CD4-positive, alpha-beta T cell treated with Interleukin-6 for 4 hours (primary cell): ENCODE data around the gene ZNF524.
A peak's percentile ranks its signal among the peaks of the same experiment; 100 is the strongest.
"Not testable (repeated sequence)": the region's sequence is repeated elsewhere in the genome, so short reads cannot be mapped to it uniquely, and the experiment has no call there.

ENCODE experiments used
- DNase-seq: peaks from one replicate; pipeline ENCODE4 v3.0.0-alpha.2; 2020; ENCODE audit warnings: mixed read lengths

The ZNF524 gene, protein sequence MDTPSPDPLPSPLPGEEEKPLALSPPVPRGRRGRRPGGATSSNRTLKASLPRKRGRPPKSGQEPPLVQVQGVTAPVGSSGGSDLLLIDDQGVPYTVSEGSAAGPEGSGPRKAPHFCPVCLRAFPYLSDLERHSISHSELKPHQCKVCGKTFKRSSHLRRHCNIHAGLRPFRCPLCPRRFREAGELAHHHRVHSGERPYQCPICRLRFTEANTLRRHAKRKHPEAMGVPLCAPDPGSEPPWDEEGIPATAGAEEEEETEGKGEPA

GRCh38 chr19:55599842-55600661, at the start of gene ZNF524:
Gene ZNF524, plus strand, starts transcription at chr19:55600288. Its CDS starts 1,825 bp downstream, at chr19:55602113.
- peak; percentile 85 for DNase-seq

- DNase-seq: no peak
Measured at GRCh38 chr19:55550321-55550650, 49.8 kb upstream of the ZNF524 start.

DNA sequence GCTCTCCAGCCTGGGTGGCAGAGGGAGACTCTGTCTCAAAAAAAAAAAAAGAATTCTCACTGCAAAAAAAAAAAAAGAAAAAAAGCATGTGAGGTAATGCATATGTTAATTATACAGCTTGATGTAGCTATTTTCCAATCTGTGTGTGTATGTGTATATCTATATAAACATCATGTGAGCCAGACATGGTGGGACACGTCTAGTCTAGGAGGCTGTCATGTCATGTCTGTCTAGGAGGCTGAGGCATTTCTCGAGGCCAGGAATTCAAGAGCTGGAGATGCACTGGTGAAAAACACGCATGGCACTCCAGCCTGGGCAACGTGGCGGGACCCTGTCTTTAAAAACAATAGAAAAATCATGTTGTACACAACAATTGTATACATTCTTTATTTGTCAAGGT, 47.9 kb upstream of the ZNF524 start:
- no peak for DNase-seq

- no peak for DNase-seq
Measured at GRCh38 chr19:55552620-55553019, 47.5 kb upstream of the ZNF524 start.

GRCh38 chr19:55553217-55554182, 46.6 kb upstream of the ZNF524 start:
- no peak for DNase-seq

- no peak for DNase-seq
Measured at GRCh38 chr19:55554302-55554701, 45.8 kb upstream of the ZNF524 start.

DNA sequence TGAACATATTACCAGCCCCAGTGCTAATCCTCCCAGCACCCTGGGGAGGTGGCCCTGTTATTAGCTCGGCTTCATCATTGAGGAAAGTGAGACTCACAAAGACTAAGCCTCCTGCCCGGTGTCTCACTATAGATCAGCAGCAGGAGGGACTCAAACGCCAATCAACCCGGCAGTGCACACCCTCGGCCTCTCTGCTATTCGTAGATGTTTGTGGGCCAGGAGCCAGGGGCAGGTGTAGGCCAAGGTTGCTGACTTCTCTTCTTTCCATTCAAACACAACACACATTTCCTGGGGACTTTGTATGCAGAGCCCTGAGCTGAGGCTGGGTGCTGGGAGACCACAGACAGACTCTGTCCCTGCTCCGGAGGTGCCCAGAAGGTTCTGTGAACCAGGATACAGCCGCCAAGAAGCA, 45.3 kb upstream of the ZNF524 start:
- DNase-seq: no peak

GRCh38 chr19:55559684-55560083, 40.4 kb upstream of the ZNF524 start:
- DNase-seq: no peak

DNA sequence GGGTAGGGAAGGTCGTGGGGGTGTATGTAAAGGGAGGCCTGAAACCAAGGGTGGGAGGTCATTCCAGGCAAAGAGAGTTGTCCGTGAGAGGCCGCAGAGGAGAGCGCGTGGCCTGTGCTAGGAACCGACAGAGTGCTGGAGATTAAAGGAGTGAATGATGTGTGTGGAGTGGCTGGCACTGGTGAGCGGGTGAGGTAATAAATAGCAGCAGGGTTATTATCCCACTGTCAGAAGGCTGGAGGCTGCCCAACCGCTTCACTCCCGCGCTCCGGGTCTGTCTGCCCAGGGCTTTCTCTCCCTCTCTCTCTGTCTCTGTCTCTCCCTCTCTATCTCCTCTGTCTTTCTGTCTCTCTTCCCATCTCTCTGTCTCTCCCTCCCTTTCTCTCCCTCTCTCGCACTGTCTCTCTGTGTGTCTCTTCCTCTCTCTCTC, 36.8 kb upstream of the ZNF524 start:
- DNase-seq: no peak

DNA sequence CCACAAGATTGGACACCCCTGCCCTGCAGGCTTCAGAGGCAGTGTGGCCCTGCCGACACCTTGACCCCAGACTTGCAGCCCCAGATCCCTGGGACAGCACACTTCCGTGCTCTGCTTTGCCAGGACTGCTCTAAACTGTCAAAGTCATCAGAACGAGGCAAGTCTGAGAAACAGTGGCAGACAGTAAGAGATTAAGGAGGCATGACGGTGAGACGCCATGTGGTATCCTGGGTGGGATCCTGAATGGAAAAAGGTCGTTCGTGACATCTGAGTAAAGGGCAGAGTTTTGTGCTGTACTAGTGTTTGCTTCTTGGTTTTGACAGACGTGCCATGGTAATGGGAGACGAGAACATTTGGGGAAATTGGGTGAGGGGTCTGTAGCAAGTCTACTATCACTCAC, 33.3 kb upstream of the ZNF524 start:
- DNase-seq: no peak

DNA sequence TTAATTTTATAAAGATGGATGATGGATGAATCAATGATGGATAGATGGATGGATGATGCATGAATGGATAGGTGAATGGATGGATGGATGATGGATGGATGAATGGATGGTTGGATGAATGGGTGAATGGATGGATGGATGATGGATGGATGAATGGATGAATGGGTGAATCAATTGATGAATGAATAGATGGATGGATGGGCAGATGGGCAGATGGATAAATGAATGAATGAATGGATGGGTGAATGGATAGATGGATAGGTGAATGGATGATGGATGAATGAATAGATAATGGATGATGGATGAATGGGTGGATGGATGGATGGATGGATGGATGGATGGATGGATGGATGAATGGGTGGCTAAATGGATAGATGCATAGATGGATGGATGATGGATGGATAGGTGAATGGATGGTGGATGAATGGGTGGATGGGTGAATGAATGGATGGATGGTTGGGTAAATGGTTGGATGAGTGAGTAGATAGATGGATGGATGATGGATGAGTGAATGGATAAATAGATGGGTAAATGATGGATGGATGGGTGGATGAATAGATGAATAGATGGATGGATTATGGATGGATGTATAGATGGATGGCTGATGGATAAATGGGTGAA, 32.3 kb upstream of the ZNF524 start:
- DNase-seq: no peak

GRCh38 chr19:55569477-55569876, 30.6 kb upstream of the ZNF524 start:
- DNase-seq: not testable (repeated sequence)

- not testable (repeated sequence) for DNase-seq
Measured at GRCh38 chr19:55573929-55574328, 26.2 kb upstream of the ZNF524 start.

DNA sequence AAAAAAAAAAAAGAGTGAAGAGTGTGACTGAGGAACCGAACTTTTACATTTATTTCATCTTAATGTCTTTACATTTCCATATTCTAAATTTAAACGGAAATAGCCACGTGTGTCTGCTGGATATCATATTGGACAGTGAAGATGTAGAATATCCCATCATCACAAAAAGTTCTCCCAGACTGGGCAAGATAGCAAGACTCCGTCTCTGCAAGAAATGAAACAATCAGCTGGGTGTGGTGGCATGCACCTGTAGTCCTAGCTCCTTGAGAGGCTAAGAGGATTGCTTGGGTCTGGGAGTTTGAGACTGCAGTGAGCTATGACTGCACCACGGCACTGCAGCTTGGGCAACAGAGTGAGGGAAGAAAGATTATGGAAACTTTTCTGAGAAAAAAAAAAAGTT, 23.3 kb upstream of the ZNF524 start:
- DNase-seq: no peak

- no peak for DNase-seq
Measured at GRCh38 chr19:55578031-55578760, 21.9 kb upstream of the ZNF524 start.

GRCh38 chr19:55578761-55579747, 21.0 kb upstream of the ZNF524 start:
- DNase-seq: no peak

DNA sequence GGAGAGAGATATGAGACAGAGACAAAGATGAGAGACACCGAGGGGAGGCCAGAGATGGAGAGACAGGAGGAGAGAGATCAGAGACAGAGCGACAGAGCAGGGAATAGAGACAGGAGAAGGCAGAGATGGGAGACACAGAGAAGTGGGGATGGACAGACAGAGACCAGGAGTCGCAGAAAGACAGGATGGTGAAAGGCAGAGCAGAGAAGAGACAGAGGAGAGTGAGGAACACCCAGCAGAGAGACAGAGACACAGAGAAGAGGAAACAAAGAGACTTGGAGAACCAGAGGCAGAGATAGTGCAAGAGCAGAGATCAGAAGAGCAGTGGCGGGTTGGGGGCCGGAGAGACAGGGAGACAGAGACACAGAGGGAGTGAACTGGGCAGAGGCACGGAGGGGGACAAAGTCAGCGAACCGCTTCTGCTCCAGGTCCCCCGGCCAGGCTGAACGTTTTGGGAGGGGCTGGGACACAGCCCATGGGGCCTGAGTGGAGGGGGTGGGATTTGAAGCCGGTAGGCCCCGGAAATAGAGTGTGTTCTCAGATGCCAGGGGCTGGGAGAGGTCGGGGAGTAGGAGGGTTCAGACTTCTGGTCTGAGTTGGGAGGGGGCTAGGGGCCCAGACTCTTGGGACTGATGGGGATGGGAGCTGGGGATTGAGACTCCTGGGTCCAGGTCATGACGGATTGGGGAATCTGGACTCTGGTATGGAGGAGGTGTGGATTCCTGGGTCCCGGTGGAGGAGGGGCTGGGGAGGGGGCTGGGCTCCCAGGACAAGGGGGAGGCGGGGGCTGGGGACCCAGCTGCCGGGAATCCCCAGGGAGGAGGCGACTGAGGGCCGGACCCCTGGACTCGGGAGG, 20.1 kb upstream of the ZNF524 start:
- peak; percentile 9 for DNase-seq

DNA sequence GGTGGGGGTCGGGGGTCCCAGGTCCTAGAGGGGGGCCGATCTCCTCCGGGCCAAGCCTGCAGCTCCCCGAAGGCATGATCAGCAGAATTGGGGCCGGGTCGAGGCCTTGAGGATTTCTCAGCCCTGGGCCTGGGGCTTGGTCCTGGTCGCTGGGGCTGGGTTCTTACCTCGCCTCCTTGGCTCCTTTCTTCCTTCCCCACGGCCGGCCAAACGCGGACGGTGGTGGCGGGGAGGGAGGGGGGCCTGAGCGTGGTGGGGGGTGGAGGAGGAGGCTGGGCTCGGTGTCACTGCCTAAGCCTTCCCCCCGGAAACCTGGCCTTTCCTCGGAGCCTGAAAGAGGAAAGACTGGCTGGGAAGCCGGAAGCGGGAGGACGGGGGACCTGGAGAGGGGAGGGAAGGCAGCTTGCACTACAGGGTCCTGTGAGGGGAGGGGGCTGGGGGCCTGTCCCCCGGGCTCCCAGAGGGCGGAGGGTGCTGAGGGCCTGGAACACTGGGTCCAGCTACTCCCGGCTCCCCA, 19.4 kb upstream of the ZNF524 start, which contains the start of gene ZNF579:
Gene ZNF579, minus strand, starts transcription at position 221 of the 517 bp plus-strand sequence. CDS start 1,209 bp downstream, outside the sequence.
- DNase-seq: peak; percentile 77

- peak; percentile 32 for DNase-seq
Measured at GRCh38 chr19:55581145-55581822, 18.8 kb upstream of the ZNF524 start.
